ENCODE results near the gene FBXO8.

FBXO8 gene

DNA sequence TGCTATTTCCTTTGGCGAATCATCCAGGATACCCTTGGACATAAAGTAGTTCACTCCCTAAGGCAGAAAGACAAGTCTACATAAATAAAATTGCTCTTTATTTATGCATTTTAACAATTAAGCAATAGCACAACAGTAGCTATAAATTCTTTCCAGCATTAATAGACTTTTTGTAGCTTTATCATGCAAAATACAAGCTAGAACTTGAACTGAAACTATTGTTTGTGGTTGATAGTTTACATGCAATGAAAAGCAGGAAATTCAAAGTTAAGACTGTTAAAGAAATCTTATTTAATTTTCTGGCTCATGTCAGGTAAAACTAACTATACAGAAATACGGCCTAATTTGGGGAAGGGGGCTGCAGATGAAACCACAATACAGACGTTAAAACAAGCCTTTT is 42.3 kb downstream of the FBXO8 start:
- no peak for DNase-seq

DNA sequence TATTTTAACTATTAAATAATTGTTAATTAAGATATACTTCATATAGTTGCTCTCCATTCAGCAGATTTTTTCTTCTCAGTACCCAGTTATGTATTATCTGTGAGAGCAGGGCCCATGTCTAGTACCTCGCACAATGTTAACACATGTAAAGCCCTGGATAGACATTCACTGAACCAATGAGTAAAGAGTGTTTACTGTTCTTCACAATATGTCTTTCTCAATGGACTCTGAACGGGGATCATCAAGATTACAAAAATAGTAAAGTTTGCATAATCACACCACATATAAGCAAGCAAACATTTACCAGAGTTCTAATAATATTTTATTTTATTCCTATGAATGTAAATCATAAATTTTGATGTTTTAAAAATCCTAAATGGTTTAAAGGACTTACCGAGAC is 47.1 kb downstream of the FBXO8 start:
- no peak for DNase-seq

GRCh38 chr4:174230680-174231079 is 52.8 kb downstream of the FBXO8 start:
- DNase-seq, result no peak

DNA sequence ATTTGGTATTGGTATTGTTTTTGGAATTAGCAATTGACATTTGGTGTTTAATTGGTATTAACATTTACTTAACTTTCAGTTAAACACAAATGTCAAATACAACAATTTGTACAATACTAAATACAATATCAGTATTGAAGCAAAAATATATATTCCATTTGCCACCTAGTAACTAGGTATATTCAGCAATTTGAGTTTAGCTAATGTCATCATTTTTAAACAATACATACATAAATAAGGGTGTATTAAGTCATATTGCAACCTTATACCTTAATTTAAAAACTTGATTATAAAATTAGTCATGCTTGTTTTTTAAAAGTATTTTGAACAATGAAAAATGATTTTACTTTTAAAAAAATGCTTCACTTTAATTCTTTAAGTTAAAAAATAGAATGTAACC is 53.3 kb downstream of the FBXO8 start:
- no peak for DNase-seq

DNA sequence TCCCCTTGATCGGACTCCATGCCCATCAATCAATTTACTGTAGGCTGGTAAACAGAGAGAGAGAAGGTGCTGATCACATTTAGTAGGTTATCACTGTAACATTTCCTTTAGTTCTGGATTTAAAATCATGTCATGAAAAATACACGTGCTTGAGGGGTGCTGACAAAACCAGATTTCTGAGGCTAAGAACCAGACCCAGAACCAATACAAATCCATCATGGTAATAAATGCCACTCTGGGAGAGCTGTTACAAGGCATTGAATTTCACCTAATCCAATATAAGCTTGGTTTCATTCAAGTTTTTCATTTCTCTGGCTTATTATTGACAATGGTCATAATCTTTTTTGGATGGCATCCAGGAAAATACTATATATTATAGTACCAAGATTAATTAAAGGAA is 54.5 kb downstream of the FBXO8 start:
- DNase-seq, result no peak

- DNase-seq, result no peak
Measured at GRCh38 chr4:174225349-174226049, 58.0 kb downstream of the FBXO8 start.

- no peak for DNase-seq
Measured at GRCh38 chr4:174224550-174224949, 58.9 kb downstream of the FBXO8 start.

GRCh38 chr4:174222266-174222872 is 61.1 kb downstream of the FBXO8 start:
- no peak for DNase-seq

- no peak for DNase-seq
Measured at GRCh38 chr4:174218127-174218790, 65.2 kb downstream of the FBXO8 start.

DNA sequence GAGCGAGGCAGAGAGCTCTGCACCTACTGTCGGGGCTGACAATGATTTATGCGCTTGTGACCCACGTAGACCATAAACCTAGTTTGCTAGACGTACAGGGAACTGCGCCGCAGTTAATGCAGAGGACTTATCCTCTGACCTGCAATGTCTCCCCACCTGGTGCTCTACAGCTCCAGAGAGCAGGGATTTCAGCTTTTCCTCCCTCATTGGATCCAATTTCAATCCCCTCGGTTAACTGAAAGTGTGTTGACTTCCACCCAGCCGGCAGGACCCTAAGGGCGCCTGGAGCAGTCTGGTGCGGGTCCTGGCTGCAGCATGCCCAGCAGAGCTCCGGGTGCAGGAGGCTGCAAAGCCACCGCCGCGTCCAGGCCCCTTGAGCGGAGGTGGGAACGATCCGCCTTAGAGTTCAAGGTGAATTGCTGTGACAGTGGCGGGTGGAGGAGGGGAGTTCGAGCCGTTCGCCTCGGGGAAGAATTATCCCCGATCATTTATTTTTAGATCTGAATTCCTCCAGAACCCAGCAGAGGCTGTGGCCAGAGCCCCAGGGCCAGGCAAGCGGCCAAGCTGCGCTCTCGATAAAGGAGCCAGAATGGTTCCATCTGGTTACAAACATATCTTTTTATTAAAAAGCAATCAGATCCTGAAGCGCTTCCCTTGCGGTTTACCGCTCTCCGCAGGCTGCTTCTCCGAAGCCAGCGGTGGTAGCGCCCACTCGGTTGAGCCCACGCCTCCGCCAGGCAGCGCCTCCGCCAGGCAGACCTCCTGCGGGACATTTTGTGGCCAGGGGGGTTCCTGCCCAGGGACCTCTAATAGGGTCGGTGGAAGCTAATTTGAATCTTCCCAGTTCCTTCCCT is 66.0 kb downstream of the FBXO8 start:
- DNase-seq, result no peak

DNA sequence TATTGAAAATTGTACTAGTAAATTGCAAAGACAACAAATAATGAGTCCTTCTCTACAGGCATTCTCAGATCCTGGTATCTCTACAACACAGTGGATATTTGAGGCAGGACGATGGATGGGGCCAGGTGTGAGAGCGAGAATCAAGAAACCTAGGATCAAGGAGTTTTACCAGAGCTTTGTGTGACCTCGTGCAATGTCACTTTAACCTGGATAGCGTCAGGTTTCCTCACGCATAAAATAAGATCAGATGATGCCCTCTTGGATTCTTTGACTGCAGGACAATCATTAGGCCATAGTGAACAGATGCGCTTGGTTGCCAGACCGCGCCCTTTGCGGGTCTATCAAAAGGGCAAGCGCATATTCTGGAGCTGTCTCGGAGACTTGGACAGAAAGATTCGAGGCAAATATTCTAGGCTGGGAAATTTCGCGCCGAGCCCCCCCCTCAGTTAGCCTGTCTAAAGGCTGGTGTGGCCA is 66.6 kb downstream of the FBXO8 start:
- DNase-seq, result no peak

DNA sequence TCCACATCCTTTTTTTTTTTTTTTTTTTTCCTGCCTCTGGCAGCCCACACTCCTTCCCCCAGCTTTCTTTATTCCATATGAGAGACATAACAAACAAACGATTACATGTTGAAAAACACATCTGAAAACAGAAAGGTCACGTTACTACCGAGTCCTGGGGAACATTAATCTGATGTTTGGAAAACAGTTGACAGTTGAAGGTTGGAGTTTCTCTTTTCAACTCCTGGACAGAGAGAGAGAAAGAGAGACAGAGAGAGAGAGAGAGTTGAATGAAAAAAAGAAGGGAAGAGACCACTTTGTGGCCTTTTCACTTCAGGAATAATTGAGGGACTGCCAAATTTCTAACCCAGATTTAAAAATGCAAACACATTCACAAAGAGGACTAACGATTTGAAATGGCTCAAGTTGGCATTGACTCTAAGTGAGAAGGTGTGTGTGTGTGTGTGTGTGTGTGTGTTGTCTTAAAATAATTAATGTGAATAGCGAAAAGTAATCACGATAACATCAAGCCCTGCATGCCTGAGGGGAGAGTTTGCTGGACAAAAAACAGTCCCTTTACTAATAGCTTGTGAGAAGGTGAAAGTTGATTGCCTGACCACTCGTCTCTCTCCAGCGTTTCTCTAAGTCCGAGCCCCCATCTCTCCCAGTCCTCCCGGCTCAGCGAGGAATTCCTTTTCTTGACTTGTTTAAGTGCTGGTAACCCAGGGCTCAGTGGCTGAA is 67.3 kb downstream of the FBXO8 start:
- DNase-seq, result no peak

DNA sequence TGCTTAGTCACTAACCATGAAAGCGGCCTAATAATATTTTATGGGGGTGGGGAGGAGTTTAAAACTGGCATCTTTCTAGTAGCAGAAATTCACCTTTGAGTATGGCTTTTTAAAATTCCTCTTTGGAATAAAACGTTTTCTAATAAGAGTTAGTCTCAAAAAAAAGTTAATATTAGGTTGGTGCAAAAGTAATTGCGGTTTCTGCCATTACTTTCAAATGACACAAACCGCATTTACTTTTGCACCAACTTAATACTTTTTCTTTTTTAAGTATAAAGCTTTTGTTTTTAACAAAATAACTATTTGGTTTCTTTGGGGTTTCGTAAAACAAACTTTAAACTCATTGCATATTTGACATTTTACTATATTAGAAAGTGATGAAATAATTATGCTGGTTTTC is 68.4 kb downstream of the FBXO8 start:
- no peak for DNase-seq

GRCh38 chr4:174214101-174214878 is 69.2 kb downstream of the FBXO8 start:
- DNase-seq, result no peak

DNA sequence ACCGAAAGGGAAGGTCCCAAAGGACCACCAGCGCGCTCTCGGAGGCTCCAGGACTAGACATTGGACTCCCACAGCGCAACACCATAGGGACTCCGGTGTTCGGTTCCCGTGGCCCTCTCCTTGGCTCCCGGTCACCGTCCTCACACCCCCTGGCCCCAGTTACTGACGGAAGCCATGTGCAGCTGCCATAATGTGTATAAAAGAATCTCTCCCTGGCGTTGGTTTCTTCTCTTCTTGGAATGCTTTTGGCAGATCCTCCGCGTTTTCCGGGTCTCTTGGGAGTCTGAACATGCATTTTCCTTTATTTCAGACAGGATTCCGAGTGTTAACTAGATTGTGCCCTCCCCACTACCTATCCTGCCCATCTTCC is 69.8 kb downstream of the FBXO8 start:
- no peak for DNase-seq

GRCh38 chr4:174212061-174212460 is 71.4 kb downstream of the FBXO8 start:
- DNase-seq, result no peak

GRCh38 chr4:174211622-174212044 is 71.8 kb downstream of the FBXO8 start:
- no peak for DNase-seq

- no peak for DNase-seq
Measured at GRCh38 chr4:174210952-174211490, 72.4 kb downstream of the FBXO8 start.

GRCh38 chr4:174210354-174210753 is 73.1 kb downstream of the FBXO8 start:
- DNase-seq, result no peak

DNA sequence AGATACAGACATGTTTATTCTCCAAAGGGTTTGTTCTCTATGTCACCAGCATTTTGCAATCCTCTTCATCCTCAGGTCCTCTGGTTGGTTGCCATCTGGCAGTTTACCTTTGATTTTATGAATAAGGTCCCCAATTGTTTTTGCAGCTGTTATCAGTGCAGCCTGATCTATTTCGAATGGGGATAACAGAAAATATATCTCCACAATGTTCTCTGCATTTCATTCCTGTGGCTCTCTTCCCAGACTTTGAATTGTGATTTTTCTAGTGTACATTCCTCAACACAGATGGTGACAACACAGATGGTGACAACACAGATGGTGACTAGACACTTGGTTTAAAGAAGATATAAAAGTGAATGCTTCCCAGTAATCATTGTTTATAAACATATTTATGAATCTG is 74.1 kb downstream of the FBXO8 start:
- DNase-seq, result no peak

GRCh38 chr4:174207367-174207766 is 76.1 kb downstream of the FBXO8 start:
- DNase-seq, result no peak
